A549 (cell line): ENCODE results near the gene INPP5K. TPM values are rescaled to one million over a fixed set of nuclear protein-coding genes. Genes with fewer than 3 reads are reported as not detected.

Experiments
- ATAC-seq, 2 experiments: fragments of 200-7000 bp in 1 of 2; fragments of >200 bp in 1 of 2; cut with Nextera tagmentation in 1 of 2; cut with Tn5 transposase in 1 of 2; 3 replicates each; pipeline versions ENCODE4 v1.8.0 to v1.9.1; 2018 to 2020; ENCODE audit warnings: mild to moderate bottlenecking in 1 of 2, moderate library complexity in 1 of 2
- CTCF ChIA-PET: fragments of 300-600 bp; sonication (Branson Sonifier 250); formaldehyde crosslinking; extraction: SDS; loops from one replicate; lab custom pipeline; 2021; ENCODE audit warnings: antibody characterized with exemption, inconsistent platforms; lab: Yijun Ruan, JAX
- POLR2A ChIA-PET: fragments of 350-600 bp; formaldehyde crosslinking; extraction: SDS; loops from one replicate; lab custom pipeline; 2021; ENCODE audit warnings: antibody characterized with exemption, inconsistent platforms; lab: Yijun Ruan, JAX
- DNase-seq, 2 experiments: peaks; one replicate each; pipeline versions ENCODE4 v3.0.0 to v3.0.0-alpha.2; 2011 to 2016; ENCODE audit warnings: low read depth in 1 of 2, low spot score in 1 of 2
- FAIRE-seq: peaks from 2 replicates; lab custom pipeline; 2011; peaks lifted over from hg19 to GRCh38; lab: Jason Lieb, UNC
- H3K27ac ChIP-seq, 2 experiments: fragments of >200 bp; sonication (Bioruptor Twin); formaldehyde crosslinking; 3 replicates each; pipeline ENCODE4 v1.5.1; 2016 to 2017
- H3K4me1 ChIP-seq: fragments of >200 bp; sonication (Bioruptor Twin); formaldehyde crosslinking; 3 replicates; pipeline ENCODE4 v1.6.1; 2016
- H3K4me2 ChIP-seq: fragments of >200 bp; sonication (Bioruptor Twin); formaldehyde crosslinking; 3 replicates; pipeline ENCODE4 v1.6.1; 2016
- H3K4me3 ChIP-seq: fragments of >200 bp; sonication (Bioruptor Twin); formaldehyde crosslinking; 3 replicates; pipeline ENCODE4 v1.5.1; 2016
- H3K9me3 ChIP-seq: fragments of >200 bp; sonication (Bioruptor Twin); formaldehyde crosslinking; 3 replicates; pipeline ENCODE4 v1.6.1; 2016
- BCL3 ChIP-seq: fragments of >200 bp; sonication (Bioruptor Twin); formaldehyde crosslinking; IDR thresholded peaks from 3 replicates; pipeline ENCODE4 v1.6.1; 2016
- CHD4 ChIP-seq: fragments of 200-600 bp; sonication (generic); IDR thresholded peaks from 2 replicates; pipeline ENCODE4 v1.6.1; 2016; ENCODE audit warnings: antibody characterized with exemption, mild to moderate bottlenecking, borderline replicate concordance
- CTCF ChIP-seq: fragments of >200 bp; sonication (Bioruptor Twin); formaldehyde crosslinking; IDR thresholded peaks from 3 replicates; pipeline ENCODE4 v1.5.1; 2016
- E2F6 ChIP-seq: IDR thresholded peaks from 2 replicates; pipeline ENCODE4 v1.6.1; 2012; ENCODE audit warnings: low read depth, borderline replicate concordance
- EHMT2 ChIP-seq: fragments of 200-600 bp; sonication (generic); IDR thresholded peaks from 2 replicates; pipeline ENCODE4 v1.6.1; 2016; ENCODE audit warnings: antibody characterized with exemption, low read depth, mild to moderate bottlenecking, moderate library complexity
- FOSL2 ChIP-seq, 2 experiments: fragments of 450-650 bp in 1 of 2; fragments of >200 bp in 1 of 2; sonication (Bioruptor Twin) in 1 of 2; formaldehyde crosslinking; IDR thresholded peaks; 2 replicates each; pipeline versions ENCODE4 v1.5.0 to v1.6.1; 2016 to 2020; ENCODE audit warnings: mild to moderate bottlenecking in 1 of 2, moderate library complexity in 1 of 2
- GATA3 ChIP-seq: IDR thresholded peaks from 2 replicates; pipeline ENCODE4 v1.6.1; 2012; ENCODE audit warnings: borderline replicate concordance
- HDAC2 ChIP-seq: fragments of 200-600 bp; sonication (generic); IDR thresholded peaks from 2 replicates; pipeline ENCODE4 v1.6.1; 2016
- HOXB5 ChIP-seq: fragments of 250-450 bp; sonication (Bioruptor Pico); IDR thresholded peaks from 2 replicates; pipeline ENCODE4 v1.5.0; 2020; ENCODE audit warnings: mild to moderate bottlenecking, moderate library complexity
- PBX3 ChIP-seq: IDR thresholded peaks from 2 replicates; pipeline ENCODE4 v1.6.1; 2012
- PHF8 ChIP-seq: fragments of 200-600 bp; sonication (generic); IDR thresholded peaks from 2 replicates; pipeline ENCODE4 v1.6.1; 2016; ENCODE audit warnings: low read depth, mild to moderate bottlenecking, antibody characterized with exemption, moderate library complexity, borderline replicate concordance
- POLR2A ChIP-seq: IDR thresholded peaks from 2 replicates; pipeline ENCODE4 v1.6.1; 2012; ENCODE audit warnings: mild to moderate bottlenecking, low read length
- RAD21 ChIP-seq, 2 experiments: fragments of >200 bp in 1 of 2; sonication (Bioruptor Twin) in 1 of 2; formaldehyde crosslinking in 1 of 2; IDR thresholded peaks in 1 of 2; conservative IDR thresholded peaks in 1 of 2; 2 replicates in 1 of 2; 3 replicates in 1 of 2; pipeline ENCODE4 v1.6.1; 2012 to 2018; ENCODE audit warnings: inconsistent platforms in 1 of 2
- RFX5 ChIP-seq: fragments of 450-650 bp; IDR thresholded peaks from 2 replicates; pipeline ENCODE4 v1.7.1; 2014; ENCODE audit warnings: antibody characterized with exemption, mild to moderate bottlenecking, moderate library complexity
- RNF2 ChIP-seq: fragments of 200-600 bp; sonication (generic); IDR thresholded peaks from 2 replicates; pipeline ENCODE4 v1.6.1; 2016; ENCODE audit warnings: low read depth, mild to moderate bottlenecking, antibody characterized with exemption, moderate library complexity, borderline replicate concordance
- SREBF2 ChIP-seq: fragments of 450-650 bp; IDR thresholded peaks from 2 replicates; pipeline ENCODE4 v1.6.1; 2014; ENCODE audit warnings: mild to moderate bottlenecking, moderate library complexity
- ZC3H11A ChIP-seq: fragments of 450-650 bp; IDR thresholded peaks from 2 replicates; pipeline ENCODE4 v1.6.1; 2014; ENCODE audit warnings: antibody characterized with exemption, mild to moderate bottlenecking
- ZFP36 ChIP-seq: fragments of 450-650 bp; IDR thresholded peaks from 2 replicates; pipeline ENCODE4 v1.6.1; 2014; ENCODE audit warnings: borderline replicate concordance; ENCODE audit not compliant: partially characterized antibody
- WGBS: methylation state at CpG from one replicate; pipeline ENCODE4 v1.1.6; 2017; ENCODE audit errors: missing lambda C conversion rate; 5-methylcytosine and 5-hydroxymethylcytosine counted together
- polyA plus RNA-seq, 4 experiments: library from polyadenylated mRNA; depleted of rRNA in 3 of 4; stranded (reverse); fragments of >200 nt; fragmentation: RNase III in 1 of 4; extraction: RNeasy Plus Mini Kit Qiagen cat#74134 plus additional on column Dnase treatment in 1 of 4; gene quantifications; 2 replicates in 3 of 4; 3 replicates in 1 of 4; pipeline ENCODE4 v1.2.3, GENCODE V29; 2011 to 2017

INPP5K gene
- polyA plus RNA-seq, 2 of the 4 experiments (the other 2 are of a cell fraction), result 24.3 to 30.8 TPM

- no peak overlapping the region for H3K4me3 ChIP-seq
- peaks cover 18% of the 10 kb centered on the region for H3K4me1 ChIP-seq
- DNase-seq, result no peak
- no peak for ATAC-seq
- no peak for FAIRE-seq
- H3K9me3 ChIP-seq, result no peaks in the 10 kb centered on the region
- POLR2A ChIA-PET, result no interaction called here
- TF ChIP-seq HOXB5 (CRISPR knock-in tag), result no peak
- no peak for TF ChIP-seq RFX5
- TF ChIP-seq FOSL2 (IDR thresholded peaks at IDR 0.05), result no peak
- TF ChIP-seq FOSL2 (CRISPR knock-in tag; IDR thresholded peaks at IDR 0.05), result no peak
- TF ChIP-seq ZC3H11A, result no peak
- TF ChIP-seq E2F6, result no peak
- TF ChIP-seq SREBF2, result no peak
- TF ChIP-seq HDAC2, result no peak
- TF ChIP-seq, all 56 proteins: peak for 0
- 90% methylated on average over 18 of the region's 18 CpGs for WGBS
- H3K4me2 ChIP-seq, result no peak overlapping the region
- H3K27ac ChIP-seq, result no peak overlapping the region
- CTCF ChIA-PET, result interaction anchor here (0.5 to 2.0 kb wide), 7 partner anchors 22 to 168 kb away, joined by 3 to 9 read pairs (median 3); no protein-coding TSS in a partner anchor
These were observed 35.5 kb downstream of the INPP5K start for GRCh38 chr17:1480747-1481465.

GRCh38 chr17:1478418-1478817, 38.0 kb downstream of the INPP5K start:
- DNase-seq, result no peak
- 94% methylated on average over 26 of the region's 26 CpGs for WGBS
- peaks cover 6% of the 10 kb centered on the region; the same call in 1 of the 3 replicates for H3K4me1 ChIP-seq
- ChIA-PET CTCF (interaction anchor here (0.9 to 2.4 kb wide), 5 partner anchors 9 to 146 kb away, joined by 3 to 7 read pairs (median 4); partner anchors contain the start of gene INPP5K), POLR2A (no interaction called here)
- H3K4me3 ChIP-seq, result no peak overlapping the region
- no peaks in the 10 kb centered on the region for H3K9me3 ChIP-seq
- TF ChIP-seq HDAC2 (no peak), PBX3 (no peak), SREBF2 (no peak), PHF8 (no peak), EHMT2 (no peak), RFX5 (no peak), CHD4 (no peak), POLR2A (no peak), BCL3 (no peak), RNF2 (no peak), ZFP36 (no peak), GATA3 (no peak), RAD21 (conservative IDR thresholded peaks at IDR 0.05 in 1 of 2, IDR thresholded peaks at IDR 0.05 in 1 of 2) (no peak)
- no peak for ATAC-seq
- no peak for FAIRE-seq
- no peak overlapping the region for H3K4me2 ChIP-seq
- H3K27ac ChIP-seq, result no peak overlapping the region

GRCh38 chr17:1475321-1475854, 41.0 kb downstream of the INPP5K start:
- POLR2A ChIA-PET, result interaction anchor here (1.5 kb wide), 1 partner anchor 13 kb away, joined by 4 read pairs; no protein-coding TSS in a partner anchor
- WGBS, result 92% methylated on average over 15 of the region's 15 CpGs
- H3K4me2 ChIP-seq, result no peak overlapping the region
- H3K4me3 ChIP-seq, result no peak overlapping the region
- no peaks in the 10 kb centered on the region for H3K4me1 ChIP-seq
- H3K27ac ChIP-seq, result peak overlapping the region in 1 of 2 experiments; percentile 33; a peak in 1 of 6 replicates
- no peak for FAIRE-seq
- no peaks in the 10 kb centered on the region for H3K9me3 ChIP-seq
- DNase-seq, result no peak
- CTCF ChIA-PET, result interaction anchor here (1.0 to 1.4 kb wide), 3 partner anchors 9 to 16 kb away, joined by 3 read pairs; no protein-coding TSS in a partner anchor
- no peak for ATAC-seq
- TF ChIP-seq CTCF, result no peak
